CD4-positive, alpha-beta T cell treated with Interleukin-1 beta for 1 hour (primary cell): ENCODE measurements around the gene LINGO1.

Source experiments
- DNase-seq, 2 donors: peaks; one replicate each; pipeline ENCODE4 v3.0.0-alpha.2; 2020 to 2022

Gene LINGO1

DNA sequence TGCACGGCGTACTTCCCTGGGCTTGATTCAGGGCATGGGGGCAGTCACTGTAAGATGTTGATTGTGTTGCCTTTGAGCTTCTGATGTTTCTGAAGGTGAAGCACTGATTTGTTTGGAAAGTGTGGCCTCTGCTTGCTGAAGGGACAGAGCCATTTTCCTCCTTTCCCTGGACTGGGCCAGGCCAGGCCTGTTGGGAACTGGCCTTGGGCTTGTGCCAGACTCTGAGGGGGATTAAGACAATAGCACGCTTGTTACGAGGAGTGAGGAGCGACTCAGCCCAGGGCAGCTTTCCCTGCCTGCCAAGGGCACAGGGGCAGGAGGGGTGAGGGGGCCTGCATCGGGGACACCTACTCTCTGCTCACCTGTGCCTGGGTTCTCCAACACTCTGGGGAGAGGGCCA lies 42.9 kb downstream of the LINGO1 start:
- DNase-seq: no peak

DNA sequence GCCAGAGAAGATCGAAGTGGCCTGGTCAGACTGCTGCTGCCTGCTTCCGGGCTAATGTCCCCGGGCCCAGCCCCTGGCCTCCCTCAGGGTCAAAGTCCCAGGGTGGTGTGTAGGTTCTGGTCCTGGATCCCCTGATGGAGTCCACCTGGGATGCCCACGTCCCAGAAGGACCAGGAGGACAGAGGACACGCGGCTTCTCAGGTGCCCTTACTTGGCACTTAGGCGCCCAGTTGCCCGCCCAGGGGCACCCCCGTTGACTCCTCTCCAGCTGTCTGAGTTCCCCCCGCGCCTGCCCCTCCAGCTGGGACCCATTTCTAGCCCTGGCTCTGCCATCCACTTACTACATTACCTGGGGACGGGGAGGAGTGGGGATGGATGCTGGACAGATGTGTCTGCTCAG lies 44.6 kb downstream of the LINGO1 start:
- no peak for DNase-seq

DNA sequence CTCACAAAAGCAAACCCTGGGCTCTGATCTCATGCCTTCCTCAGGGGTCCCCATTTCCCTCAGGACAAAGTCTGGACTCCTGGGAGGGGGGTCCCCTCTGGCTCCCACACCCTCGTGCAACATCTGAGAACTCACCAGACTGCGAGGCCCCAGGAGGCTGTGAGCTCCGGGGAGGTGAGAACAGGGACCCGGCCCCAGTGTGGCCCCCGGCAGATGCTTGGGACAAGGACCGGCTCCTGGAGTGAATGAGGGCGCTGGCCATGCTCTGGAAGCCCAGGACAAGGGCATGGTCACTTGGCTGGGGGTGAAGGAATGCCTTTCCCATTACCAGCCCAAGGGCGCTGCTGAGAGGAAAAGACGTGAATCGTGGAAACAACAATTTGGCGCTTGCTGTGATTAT lies 48.0 kb downstream of the LINGO1 start:
- no peak for DNase-seq

DNA sequence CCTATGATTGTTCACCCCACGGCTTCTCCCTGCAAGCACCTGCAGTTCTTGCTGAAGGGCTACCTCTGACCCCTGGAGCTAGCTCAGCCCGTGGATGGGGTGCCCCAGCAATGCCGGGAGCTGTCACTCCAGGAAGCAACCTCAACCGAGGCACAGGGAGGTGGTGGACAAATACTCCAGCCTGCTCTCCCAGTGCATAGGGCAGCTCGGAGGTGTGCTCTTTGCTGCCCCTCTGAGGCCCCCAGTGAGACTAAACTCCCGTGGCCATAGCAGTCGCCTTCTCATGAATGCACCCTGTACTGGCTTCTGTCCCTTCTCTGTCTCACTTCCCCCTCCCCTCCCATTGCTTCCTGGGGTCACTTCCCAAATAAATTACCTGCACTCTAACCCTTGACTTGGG lies 48.5 kb downstream of the LINGO1 start:
- DNase-seq: no peak

DNA sequence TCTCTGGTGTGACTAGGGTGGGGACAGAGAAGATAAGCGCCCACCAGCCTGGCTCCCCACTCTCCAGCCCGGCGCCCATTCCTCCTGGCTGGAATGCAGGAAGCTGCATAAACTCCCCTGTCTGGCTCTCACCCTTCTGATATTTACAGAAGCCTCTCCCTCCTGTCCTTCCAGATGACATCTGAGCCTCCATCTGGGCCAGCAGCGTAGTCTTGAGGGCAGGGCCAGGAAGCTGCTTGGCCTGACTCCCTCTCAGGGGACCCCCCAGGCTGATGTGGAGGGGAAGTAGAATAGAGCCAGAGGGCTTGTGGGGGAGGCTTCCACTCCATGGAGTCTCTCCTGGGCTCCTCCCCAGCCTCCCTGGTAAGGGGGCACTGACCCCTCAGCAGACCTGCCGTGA lies 49.9 kb downstream of the LINGO1 start:
- no peak for DNase-seq

DNA sequence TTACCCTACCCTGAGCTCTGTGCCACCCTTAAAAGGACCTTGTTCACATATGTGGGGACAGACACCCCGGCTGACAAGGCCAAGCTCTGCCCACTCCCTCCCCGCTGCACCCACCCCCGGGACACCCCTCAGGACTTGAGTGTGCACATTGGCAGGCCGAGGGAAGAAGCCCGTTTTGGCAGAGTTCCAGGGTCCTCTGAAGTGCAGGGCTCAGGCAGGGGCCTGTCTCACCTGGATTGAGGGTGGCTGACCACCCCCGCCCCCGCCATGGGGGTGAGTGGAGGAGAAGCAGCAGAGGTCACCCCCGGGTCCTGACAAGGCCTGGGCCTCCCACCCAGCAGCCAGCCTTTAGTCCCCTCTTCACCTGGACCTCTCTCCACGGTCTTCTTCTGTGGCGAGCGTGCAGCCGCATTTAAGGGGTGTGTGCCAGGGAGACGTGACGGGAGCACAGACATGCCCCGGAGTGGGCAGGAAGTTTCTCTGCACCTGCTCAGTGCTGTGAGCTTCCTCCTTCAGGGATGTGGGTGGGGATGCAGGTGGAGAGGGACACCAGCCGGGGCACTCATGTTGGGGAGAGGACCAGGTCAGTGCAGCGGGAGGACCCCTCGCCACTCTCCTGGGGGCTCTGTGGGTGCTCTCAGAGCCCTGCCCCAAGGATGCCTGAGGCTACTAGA lies 50.7 kb downstream of the LINGO1 start:
- DNase-seq: no peak

DNA sequence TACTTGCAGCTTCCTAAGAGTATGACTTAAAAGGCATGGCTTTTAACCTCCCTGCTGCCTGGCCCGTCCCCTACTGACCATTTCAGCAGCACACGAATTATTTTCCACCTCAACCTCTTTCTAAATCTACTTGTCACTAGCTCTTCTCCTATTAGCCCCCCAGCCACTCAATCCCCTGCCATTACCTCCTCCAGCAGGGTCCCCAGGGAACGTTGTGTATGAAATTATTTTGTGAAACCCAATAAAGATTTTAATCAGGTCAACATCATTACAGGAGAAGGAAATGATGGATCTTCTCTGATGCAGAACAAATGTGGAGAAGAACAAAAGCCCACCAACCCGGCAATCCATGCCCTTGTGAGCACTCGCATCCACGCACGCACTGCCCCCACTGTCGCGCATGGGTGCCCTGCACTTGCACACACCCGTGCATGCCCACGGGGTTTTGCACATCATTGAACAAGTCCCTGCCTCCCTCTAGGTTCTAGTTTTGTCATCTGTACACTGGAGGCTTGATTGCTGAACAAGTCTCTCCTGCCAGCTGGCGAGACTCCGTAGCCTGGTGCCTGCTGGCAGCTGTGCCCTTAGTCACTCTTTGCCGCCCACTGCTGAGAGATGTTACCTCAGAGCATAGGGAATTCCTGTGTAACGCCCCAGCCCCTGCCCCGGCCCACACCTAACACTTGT lies 51.6 kb downstream of the LINGO1 start:
- no peak for DNase-seq

DNA sequence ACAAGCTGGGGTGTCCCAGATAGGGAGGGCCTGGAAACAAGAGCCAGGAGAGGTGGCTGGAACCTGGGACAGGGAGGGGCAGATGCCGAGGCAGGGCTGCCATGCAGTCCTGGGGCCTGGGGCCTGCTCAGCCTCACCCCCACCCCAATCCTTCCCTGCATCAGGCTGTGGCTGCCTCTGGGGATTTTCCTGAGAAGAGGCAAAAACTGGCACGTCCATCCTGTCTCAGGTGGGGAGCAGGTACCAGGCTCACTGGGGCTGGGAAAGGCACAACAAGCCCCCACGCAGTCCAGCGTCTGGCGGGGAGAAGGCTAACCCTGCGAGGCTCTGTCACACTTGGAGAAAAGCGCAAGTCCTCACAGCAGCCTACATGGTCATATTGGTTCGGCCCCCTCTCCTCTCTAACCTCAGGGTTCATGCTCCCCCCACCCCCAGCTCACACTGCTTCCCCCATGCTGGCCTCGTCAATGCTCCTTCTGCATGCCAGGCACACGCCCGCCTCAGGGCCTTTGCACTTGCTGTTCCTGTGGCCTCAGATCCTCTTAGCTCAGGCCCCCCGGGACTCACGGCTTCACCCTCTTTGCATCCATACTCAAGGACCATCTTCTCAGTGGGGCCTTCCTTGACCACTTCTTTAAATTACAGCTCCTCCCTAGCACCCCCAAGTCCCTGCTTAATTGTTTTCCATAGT lies 53.1 kb downstream of the LINGO1 start:
- DNase-seq: no peak

DNA sequence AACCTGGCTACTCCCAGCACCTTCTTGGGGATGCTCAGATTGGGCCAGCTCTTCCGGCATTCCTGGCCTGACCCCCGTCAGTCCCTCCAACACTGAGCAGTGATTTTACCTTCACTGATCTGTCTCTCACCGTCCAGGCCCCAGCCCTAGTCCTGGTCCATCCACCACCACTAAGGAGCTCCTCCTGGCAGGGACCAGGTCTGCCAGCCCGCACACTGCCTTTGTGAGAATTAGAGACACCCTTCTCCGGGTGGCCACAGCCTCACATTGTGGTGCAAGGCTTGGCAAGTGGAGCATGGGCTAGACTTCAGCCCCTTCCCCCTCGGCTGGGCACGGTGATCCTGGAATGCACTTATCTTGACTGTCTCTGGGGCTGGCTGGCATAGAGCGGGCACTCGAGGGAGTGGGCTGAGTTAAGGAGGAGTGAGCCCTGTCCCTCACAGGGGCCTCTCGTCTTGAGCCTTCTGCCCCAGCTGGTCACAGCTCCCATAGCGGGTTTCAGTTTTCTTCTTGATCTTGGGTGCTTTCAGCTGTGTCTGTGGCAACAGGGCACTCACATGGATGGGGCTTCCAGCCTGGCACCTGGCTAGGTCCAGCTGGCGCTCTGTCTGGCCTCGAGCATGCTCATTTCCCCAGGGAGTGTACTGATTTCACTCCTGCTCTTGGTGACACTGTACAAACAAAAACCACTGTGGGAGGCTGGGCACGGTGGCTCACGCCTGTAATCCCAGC lies 53.9 kb downstream of the LINGO1 start:
- no peak for DNase-seq

DNA sequence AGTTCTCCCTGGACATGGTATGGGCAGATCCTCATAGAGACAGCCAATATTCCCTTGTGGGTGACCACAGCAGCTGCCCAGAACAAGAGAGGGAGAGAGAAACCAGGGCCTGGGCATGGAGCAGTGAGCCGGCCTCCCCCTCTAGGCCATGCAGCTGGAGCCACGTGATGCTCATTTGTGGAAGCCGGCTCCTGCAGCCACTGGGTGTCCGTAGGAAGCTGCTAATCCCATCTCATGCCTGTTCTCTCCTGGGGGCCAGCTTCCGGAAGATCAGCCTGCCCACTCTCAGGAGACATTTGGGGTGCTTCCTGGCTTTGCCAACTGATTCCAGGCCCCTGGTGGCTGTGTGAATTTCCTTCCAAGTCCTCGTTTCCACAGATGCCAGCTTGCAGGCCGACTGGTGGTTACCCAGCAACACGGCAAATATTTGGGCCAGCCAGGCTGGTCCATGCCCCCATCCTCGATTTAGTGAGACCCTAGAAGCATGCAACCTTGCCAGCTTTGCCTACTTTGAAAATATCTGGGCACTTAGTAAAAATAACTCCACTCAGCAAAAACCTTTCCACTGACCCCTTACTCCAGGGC lies 55.3 kb downstream of the LINGO1 start:
- DNase-seq: no peak

DNA sequence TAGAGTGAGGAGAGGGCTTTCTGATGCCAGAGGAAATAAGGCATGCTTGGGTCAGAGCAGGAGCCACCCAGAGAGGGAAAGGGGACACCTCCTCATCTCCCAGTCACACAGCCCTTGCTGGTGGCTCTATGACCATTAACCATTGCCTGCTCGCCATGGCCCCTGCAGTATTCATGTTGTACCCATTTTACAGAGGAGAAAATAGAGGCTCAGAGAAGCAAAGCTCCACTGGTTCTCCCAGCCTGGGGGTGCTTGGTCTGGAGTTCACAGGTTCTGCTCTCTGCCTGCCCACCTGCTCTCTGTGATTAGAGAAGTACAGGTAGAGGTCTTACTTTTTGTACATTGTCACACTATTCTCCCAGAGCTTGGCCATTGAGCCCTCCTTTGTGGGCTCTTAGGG lies 56.2 kb downstream of the LINGO1 start:
- DNase-seq: no peak

DNA sequence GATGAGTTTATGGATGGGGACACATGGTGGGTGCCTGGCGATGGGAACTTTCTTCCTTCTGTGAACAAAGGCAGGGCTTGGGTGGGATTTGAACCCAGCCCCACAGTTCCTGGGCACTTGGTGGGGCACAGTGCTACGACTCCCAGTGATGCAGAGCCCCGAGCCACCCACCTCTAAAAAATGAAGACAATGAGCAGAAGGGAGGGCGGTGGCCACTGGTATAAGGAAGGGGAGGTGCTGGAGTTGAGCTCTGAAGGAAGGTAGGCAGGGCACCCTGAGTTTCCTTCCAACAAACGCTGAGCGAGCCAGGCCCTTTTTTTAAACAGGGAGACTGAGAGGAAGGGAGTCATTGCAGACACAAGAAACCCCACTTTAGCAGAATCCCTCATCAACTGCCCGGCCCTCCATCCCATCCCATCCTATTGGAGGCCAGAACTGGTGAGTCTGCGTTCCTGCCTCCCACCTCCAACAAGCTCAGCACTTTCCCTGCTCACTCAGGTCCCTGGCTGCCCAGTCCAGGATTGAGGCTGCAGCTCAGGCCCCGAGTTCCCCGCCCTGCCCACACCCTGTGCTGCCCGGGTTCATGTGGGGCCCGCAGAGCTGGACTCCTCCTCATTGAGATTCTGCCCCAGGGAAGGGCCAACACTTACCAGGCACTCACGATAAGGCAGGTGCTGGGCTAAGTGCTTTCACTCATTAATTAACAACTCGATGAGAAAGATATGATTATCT lies 57.3 kb downstream of the LINGO1 start:
- no peak for DNase-seq

DNA sequence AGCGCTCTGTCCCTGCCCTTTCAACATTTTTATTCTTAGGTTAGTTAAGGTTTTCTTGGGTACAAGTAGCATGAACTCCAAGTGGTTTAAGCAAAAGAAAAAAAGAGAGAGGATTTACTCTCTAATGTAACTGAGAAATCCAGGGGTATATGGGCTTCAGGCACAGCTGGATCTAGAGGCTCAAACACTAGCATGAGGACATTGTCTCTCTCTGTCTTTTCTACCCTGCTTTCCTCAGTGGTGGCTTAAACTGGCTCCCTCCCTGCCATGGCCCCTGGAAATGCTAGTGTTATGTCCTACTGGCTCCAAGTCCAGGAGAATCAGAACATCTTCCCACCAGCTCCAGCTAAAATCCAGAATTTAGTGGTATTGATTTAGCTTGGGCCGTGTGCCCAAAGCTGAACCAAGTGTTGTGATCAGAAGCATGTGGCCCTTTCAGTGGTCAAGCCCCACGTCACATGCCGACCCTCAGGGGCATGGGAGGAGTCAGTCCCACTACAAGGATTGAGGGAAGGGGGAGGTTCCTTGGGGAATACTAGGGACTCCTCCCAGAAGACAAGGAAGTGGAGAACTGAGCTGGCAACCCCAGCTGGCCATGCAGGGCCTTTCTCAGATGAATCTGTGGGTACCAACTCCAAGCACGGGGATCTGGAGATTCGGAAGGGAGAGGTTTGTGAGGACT lies 58.0 kb downstream of the LINGO1 start:
- no peak for DNase-seq

DNA sequence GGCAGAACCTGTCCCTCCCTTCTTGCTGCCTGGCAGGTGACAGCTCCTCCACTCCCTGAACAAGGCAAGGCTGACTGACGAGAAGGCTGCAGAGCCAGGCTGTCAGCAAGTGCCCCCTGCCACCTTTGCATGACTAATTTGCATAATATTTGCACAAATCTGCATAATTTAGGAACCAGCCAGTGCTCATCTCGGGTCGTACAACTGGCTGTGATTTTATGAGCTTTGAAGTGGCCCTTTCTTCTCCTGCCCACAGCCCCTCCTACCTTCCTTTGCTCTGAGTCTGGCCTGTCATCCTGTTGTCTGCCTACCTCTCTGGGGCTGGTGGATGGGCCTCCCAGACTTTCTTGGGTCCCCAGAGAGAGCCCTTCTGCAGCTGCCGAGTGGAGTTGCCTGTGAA lies 58.9 kb downstream of the LINGO1 start:
- DNase-seq: no peak

DNA sequence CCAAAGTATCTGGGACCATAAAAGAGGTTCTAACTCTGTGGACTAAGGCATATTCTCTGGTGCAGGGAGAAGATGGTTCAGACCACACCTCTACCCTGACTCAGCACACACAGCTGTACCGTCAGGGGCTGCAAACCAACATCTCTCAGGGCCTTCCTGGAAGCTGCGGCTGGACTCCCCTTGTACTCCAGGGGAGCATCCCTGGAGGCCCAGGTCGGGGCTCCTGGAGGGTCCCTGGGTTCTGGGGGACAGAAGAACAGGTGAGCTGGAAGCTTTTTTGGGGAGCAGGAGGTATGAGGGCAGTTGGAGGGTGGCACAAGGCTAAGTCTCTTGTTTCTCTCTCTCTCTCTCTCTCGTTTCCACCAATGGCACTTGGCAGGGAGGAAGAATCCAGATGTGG lies 60.5 kb downstream of the LINGO1 start:
- DNase-seq: no peak

DNA sequence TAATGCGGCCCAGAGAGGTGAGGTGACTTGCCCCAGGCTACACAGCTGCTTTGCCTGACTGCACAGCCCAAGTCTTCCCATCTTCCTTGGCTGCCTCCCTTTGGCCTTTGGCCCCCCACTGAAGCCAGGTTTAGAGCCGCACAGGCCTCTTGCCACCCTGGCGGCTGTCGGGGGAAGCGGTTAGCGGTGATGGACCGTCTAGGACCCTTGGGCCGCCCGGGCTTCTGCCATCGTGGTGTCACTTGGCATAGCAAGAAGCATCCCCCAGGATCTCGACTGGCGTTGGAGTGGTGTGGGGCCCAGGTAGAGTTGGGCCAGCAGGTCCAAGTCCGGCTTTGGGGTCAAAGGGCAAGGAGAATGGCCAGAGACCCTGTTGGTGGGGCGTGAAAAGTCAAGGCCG lies 61.0 kb downstream of the LINGO1 start:
- no peak for DNase-seq

DNA sequence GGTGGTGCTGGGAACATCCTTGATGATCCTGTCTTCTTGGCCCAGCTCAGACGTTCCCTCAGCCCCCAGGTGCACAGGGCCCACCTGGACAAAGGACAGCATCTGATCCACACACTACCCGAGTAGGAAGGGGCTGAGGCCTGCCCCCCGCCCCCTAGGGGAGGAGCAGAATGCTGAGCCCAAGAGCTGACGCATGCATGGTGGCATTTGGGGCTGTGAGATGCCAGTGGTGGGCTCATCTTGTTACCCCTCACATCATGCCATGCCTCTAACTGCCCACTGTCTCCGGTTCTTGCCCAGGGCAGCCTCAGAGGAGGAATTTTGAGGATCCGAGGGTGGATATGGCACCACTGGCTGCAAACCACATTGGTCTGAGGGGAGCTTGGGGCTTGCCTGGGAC lies 61.5 kb downstream of the LINGO1 start:
- DNase-seq: no peak

DNA sequence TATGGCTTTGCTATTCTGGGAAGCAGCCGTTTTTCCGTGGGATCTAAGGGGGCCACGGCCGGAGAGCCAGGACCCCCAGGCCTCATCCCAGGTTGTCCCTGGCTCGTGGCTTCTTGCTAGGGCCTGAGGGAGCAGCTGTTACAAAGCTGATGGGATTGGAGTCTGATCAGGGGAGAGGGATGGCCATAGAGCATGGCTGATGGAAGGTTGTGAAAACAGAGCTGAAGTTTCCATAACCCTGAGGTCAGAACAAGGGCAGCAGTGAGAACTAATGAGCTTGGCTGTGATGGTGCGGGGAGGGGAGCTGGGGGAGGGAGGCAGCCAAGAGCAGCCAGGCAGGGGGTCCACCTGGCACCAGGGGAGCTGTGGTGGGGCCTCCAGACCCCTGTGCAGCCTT lies 63.0 kb downstream of the LINGO1 start:
- no peak for DNase-seq

DNA sequence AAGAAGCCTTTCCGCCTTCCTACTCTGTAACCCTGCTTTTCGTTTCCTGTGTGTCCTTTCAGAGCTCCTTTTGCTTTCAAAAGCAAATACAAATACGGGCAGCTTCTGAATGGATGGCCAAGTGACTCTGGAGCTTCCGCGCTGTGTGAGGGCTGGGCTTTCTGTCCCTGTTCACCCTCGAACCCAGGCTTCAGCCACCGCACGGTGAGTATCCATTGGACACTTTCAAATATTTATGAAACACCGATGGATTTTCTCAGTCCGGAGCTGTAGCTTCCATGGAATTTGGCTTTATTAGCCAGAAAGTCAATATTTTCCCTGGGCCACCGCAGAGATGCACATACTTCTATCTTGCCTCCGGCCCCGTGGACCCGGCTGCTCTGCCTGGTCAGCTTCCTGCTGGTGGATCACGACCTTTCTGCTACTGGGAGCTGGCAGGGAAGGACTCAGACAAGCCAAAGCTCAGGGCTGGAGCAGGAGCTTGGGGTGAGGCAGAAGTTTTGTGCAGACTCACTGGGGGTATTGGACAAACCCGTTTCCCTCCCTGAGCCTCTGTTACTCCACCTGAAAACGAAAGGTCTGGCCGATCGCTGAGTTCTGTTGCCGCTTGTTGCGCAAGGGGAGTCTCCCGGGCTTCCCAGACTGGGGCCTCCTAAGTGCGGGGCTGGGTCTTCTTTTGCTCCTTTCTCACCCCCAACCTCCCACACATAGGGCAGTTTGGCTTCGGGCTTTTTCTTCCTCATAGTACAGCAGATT lies 63.6 kb downstream of the LINGO1 start:
- DNase-seq: no peak

DNA sequence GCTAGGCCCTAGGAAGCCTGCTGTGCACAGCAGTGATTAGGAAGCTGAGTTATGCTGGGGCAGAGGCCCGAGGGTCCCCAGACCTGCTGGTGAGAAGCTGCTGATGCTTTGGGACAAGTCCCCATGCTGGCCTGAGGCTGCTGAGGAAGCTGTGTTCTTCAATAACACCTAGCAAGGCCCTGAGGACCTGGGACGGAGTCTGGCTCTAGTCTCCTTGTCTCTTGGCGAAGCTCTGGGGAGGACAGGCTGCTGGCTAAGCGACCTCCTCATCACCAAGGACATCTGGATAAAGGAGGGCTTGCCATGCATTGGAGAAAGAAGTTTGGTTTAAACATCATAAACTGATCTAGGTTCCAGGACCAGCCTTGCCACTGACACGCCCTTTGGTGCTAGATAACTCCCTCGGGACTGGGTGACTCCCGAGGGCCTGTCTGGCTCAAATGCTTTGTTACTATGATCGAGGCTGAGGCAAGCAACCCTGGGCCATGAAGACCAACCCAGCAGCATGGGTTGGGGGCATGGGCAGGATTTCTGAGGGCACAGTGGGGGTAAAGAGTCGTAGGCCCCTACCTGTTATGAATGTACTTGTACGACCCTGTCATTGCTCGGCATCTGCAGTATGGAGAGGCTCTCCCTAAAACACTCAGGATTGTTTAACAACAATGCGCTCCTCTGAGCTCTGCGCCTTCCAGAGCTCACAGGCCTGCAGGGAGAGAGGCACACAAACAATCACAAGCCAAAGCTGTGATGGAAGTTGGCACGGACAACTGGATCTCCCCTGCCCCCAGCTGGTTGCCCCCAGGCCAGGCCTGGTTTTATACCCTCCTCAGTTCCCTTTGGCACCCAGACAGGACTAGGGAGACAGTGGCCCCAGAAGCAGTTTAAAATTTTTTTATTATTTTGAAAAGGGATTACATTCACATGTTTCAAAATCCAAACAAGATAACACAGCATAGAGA lies 64.4 kb downstream of the LINGO1 start:
- no peak for DNase-seq
